ENCODE data around the gene ANP32B. TPM values are rescaled to one million over a fixed set of nuclear protein-coding genes. Genes with fewer than 3 reads are reported as not detected.
"Not testable (repeated sequence)": the region's sequence is repeated elsewhere in the genome, so short reads cannot be mapped to it uniquely, and the experiment has no call there.

Gene ANP32B
- total and polyA plus RNA-seq, 2 donors (not counting 1 experiment from before 2014, with no cell fraction given) = 17.6 to 138 TPM

- intact Hi-C loops (cut with micrococcal nuclease) = no loop called here
- CTCF ChIA-PET = interaction anchor here (0.8 to 1.8 kb wide), 3 partner anchors 15 to 35 kb away, joined by 3 to 7 read pairs (median 3); no protein-coding TSS in a partner anchor
- DNase-seq (no peak), ATAC-seq (ENCODE audit: low read depth) (no peak)
- H3K9ac ChIP-seq (ENCODE audit: low read length) = no peak overlapping the region
- H3K4me1 Mint-ChIP-seq = peaks cover 2% of the 10 kb centered on the region
- no peak overlapping the region for H2AFZ ChIP-seq (ENCODE audit: insufficient read depth, low read depth, low read length, poor library complexity, severe bottlenecking)
- H3K27ac ChIP-seq (ENCODE audit: low read length in 2 of 2) = no peak overlapping the region
- no peaks in the 10 kb centered on the region for H3K27me3 Mint-ChIP-seq
- POLR2A ChIA-PET = no interaction called here
- H3K36me3 ChIP-seq (replicated peaks in 1 of 2; ENCODE audit: control extremely low read depth in 1 of 2, control insufficient read depth in 1 of 2, extremely low read depth in 1 of 2, insufficient read depth in 2 of 2, low read length in 1 of 2) = peaks cover 0 to 33% of the 10 kb centered on the region in 2 experiments
- H3K4me3 ChIP-seq (ENCODE audit: control extremely low read depth in 1 of 5, extremely low read depth in 1 of 5, insufficient read depth in 1 of 5, low read depth in 2 of 5, low read length in 4 of 5) = no peak overlapping the region
- no peaks in the 10 kb centered on the region for H3K79me2 ChIP-seq (ENCODE audit: control insufficient read depth, insufficient read depth, low read length)
- H3K27ac Mint-ChIP-seq = peak overlapping the region; percentile 21
- H3K9me3 ChIP-seq (ENCODE audit: control extremely low read depth in 1 of 3, control insufficient read depth in 2 of 3, insufficient read depth in 1 of 3, low read length in 2 of 3) = no peaks in the 10 kb centered on the region
- H3K9me3 Mint-ChIP-seq (ENCODE audit: insufficient read depth) = no peaks in the 10 kb centered on the region
- H3K4me3 Mint-ChIP-seq = no peak overlapping the region
- WGBS (ENCODE audit: insufficient coverage) = 60% methylated on average over 1 of the region's 4 CpGs
- TF ChIP-seq EZH2 (IDR thresholded peaks at IDR 0.05; ENCODE audit: borderline replicate concordance, insufficient read depth, low read depth, low read length, poor library complexity, severe bottlenecking) = no peak
- no peak for TF ChIP-seq CTCF (IDR thresholded peaks at IDR 0.05)
- no peaks in the 10 kb centered on the region for H4K20me1 ChIP-seq (ENCODE audit: control insufficient read depth, insufficient read depth, low read length, poor library complexity, severe bottlenecking)
- H3K27me3 ChIP-seq (replicated peaks in 1 of 4; ENCODE audit: control extremely low read depth in 1 of 4, control insufficient read depth in 3 of 4, insufficient read depth in 4 of 4, low read length in 3 of 4) = no peaks in the 10 kb centered on the region
- no peaks in the 10 kb centered on the region for H3K4me1 ChIP-seq (ENCODE audit: control insufficient read depth in 2 of 2, insufficient read depth in 2 of 2, low read length in 2 of 2)
- H3K4me2 ChIP-seq (replicated peaks; ENCODE audit: low read depth, low read length, poor library complexity, severe bottlenecking) = no peak overlapping the region
Measured at GRCh38 chr9:98019098-98019497, 36.0 kb downstream of the ANP32B start.

- H3K27ac ChIP-seq (ENCODE audit: low read length in 2 of 2); H3K9me3 ChIP-seq (ENCODE audit: control extremely low read depth in 1 of 3, control insufficient read depth in 2 of 3, insufficient read depth in 1 of 3, low read length in 2 of 3); ATAC-seq (ENCODE audit: low read depth); H4K20me1 ChIP-seq (ENCODE audit: control insufficient read depth, insufficient read depth, low read length, poor library complexity, severe bottlenecking); H3K27me3 ChIP-seq (replicated peaks in 1 of 4; ENCODE audit: control extremely low read depth in 1 of 4, control insufficient read depth in 3 of 4, insufficient read depth in 4 of 4, low read length in 3 of 4); H3K4me3 ChIP-seq (ENCODE audit: control extremely low read depth in 1 of 5, extremely low read depth in 1 of 5, insufficient read depth in 1 of 5, low read depth in 2 of 5, low read length in 4 of 5); H3K4me1 ChIP-seq (ENCODE audit: control insufficient read depth in 2 of 2, insufficient read depth in 2 of 2, low read length in 2 of 2); H3K9ac ChIP-seq (ENCODE audit: low read length); DNase-seq; H3K4me3 Mint-ChIP-seq; H3K4me2 ChIP-seq (replicated peaks; ENCODE audit: low read depth, low read length, poor library complexity, severe bottlenecking); POLR2A ChIA-PET; H2AFZ ChIP-seq (ENCODE audit: insufficient read depth, low read depth, low read length, poor library complexity, severe bottlenecking); H3K9me3 Mint-ChIP-seq (ENCODE audit: insufficient read depth); H3K4me1 Mint-ChIP-seq; H3K27me3 Mint-ChIP-seq; intact Hi-C loops (cut with micrococcal nuclease); H3K27ac Mint-ChIP-seq; H3K79me2 ChIP-seq (ENCODE audit: control insufficient read depth, insufficient read depth, low read length): not testable (repeated sequence)
- 89% methylated on average over 3 of the region's 5 CpGs for WGBS (ENCODE audit: insufficient coverage)
- CTCF ChIA-PET = interaction anchor here (0.8 to 1.8 kb wide), 3 partner anchors 14 to 36 kb away, joined by 3 to 7 read pairs (median 3); no protein-coding TSS in a partner anchor
- peaks cover 0 to 33% of the 10 kb centered on the region in 2 experiments for H3K36me3 ChIP-seq (replicated peaks in 1 of 2; ENCODE audit: control extremely low read depth in 1 of 2, control insufficient read depth in 1 of 2, extremely low read depth in 1 of 2, insufficient read depth in 2 of 2, low read length in 1 of 2)
Measured at GRCh38 chr9:98019869-98020268, 36.7 kb downstream of the ANP32B start.

Data from B cell (primary cell).